GM12878 (cell line): ENCODE measurements around the gene SNW1. TPM values are rescaled to one million over a fixed set of nuclear protein-coding genes. Genes with fewer than 3 reads are reported as not detected.

Experiments used
- ATAC-seq: fragments of 200-7000 bp; cut with Tn5 transposase; 3 replicates; pipeline ENCODE4 v1.9.1; 2020; ENCODE audit warnings: mild to moderate bottlenecking, moderate library complexity
- Bru-seq: library from RNA; stranded (reverse); fragments of 400-500 nt; gene quantifications from one replicate; lab custom pipeline; 2021; lab: Mats Ljungman, UMichigan
- BruChase-seq, 2 experiments: library from RNA; stranded (reverse); fragments of 400-500 nt; gene quantifications; one replicate each; lab custom pipeline; 2021; lab: Mats Ljungman, UMichigan
- BruUV-seq: library from RNA; stranded (reverse); fragments of 400-500 nt; replicated peaks from 2 replicates; lab custom pipeline; 2021; lab: Mats Ljungman, UMichigan
- CTCF ChIA-PET: fragments of 300-600 bp; sonication (Branson Sonifier 250); formaldehyde crosslinking; extraction: SDS; loops from one replicate; lab custom pipeline; 2021; ENCODE audit warnings: inconsistent platforms; lab: Yijun Ruan, JAX
- POLR2A ChIA-PET: fragments of 350-600 bp; formaldehyde crosslinking; extraction: SDS; loops from one replicate; lab custom pipeline; 2021; ENCODE audit warnings: inconsistent platforms; lab: Charles Lee
- RAD21 ChIA-PET: fragments of 300-600 bp; sonication (Branson Sonifier 250); formaldehyde crosslinking; loops from one replicate; lab custom pipeline; 2023; ENCODE audit warnings: antibody characterized with exemption; ENCODE audit not compliant: unreplicated experiment; lab: Charles Lee
- SMC1A ChIA-PET: fragments of 300-600 bp; sonication (Branson Sonifier 250); formaldehyde crosslinking; loops from one replicate; lab custom pipeline; 2023; ENCODE audit not compliant: unreplicated experiment, uncharacterized antibody; lab: Charles Lee
- DNase-seq: peaks from one replicate; pipeline ENCODE4 v3.0.0-alpha.2; 2011; ENCODE audit warnings: low read depth, low spot score
- FAIRE-seq: peaks from 3 replicates; lab custom pipeline; 2011; peaks lifted over from hg19 to GRCh38; lab: Jason Lieb, UNC
- H2AFZ ChIP-seq: 2 replicates; pipeline ENCODE4 v1.6.0; 2011; ENCODE audit warnings: low read depth, low read length, control low read depth; ENCODE audit not compliant: control insufficient read depth
- H3K27ac ChIP-seq: 2 replicates; pipeline ENCODE4 v1.5.1; 2011; ENCODE audit warnings: control low read depth; ENCODE audit not compliant: control insufficient read depth, insufficient read depth
- H3K27me3 ChIP-seq, 2 experiments: replicated peaks in 1 of 2; 2 replicates each; pipeline versions ENCODE4 v1.6.0 to v1.6.1; 2011; ENCODE audit warnings: low read length in 1 of 2; ENCODE audit not compliant: control insufficient read depth in 2 of 2, insufficient read depth in 2 of 2
- H3K36me3 ChIP-seq, 2 experiments: 2 replicates each; pipeline ENCODE4 v1.5.1; 2011; ENCODE audit warnings: low read length in 1 of 2; ENCODE audit not compliant: control insufficient read depth in 2 of 2, insufficient read depth in 2 of 2
- H3K4me1 ChIP-seq: 2 replicates; pipeline ENCODE4 v1.6.1; 2011; ENCODE audit warnings: mild to moderate bottlenecking, low read length, moderate library complexity, mixed read lengths; ENCODE audit not compliant: control insufficient read depth, insufficient read depth
- H3K4me2 ChIP-seq: 2 replicates; pipeline ENCODE4 v1.6.0; 2011; ENCODE audit warnings: control low read depth; ENCODE audit not compliant: control insufficient read depth, insufficient read depth
- H3K4me3 ChIP-seq: fragments of 200-600 bp; sonication (generic); 2 replicates; pipeline ENCODE4 v1.5.1; 2016
- H3K79me2 ChIP-seq: 2 replicates; pipeline ENCODE4 v1.6.0; 2011; ENCODE audit warnings: low read length; ENCODE audit not compliant: control insufficient read depth, insufficient read depth
- H3K9ac ChIP-seq: 2 replicates; pipeline ENCODE4 v1.8.0; 2011; ENCODE audit warnings: low read length, control low read depth, mixed read lengths; ENCODE audit not compliant: control insufficient read depth, insufficient read depth
- H3K9me3 ChIP-seq: replicated peaks from 3 replicates; pipeline ENCODE4 v1.5.1; 2011; ENCODE audit warnings: mild to moderate bottlenecking, low read length; ENCODE audit not compliant: control insufficient read depth, insufficient read depth
- H4K20me1 ChIP-seq: 2 replicates; pipeline ENCODE4 v1.6.0; 2011; ENCODE audit not compliant: control insufficient read depth, insufficient read depth
- ASH2L ChIP-seq: fragments of 300-600, 200-600 bp; sonication (generic); IDR thresholded peaks from 2 replicates; pipeline ENCODE4 v1.6.1; 2017; ENCODE audit warnings: low read depth, mild to moderate bottlenecking, borderline replicate concordance
- CREB1 ChIP-seq: IDR thresholded peaks from 2 replicates; pipeline ENCODE4 v1.6.1; 2012; ENCODE audit warnings: low read depth, mild to moderate bottlenecking, inconsistent platforms
- GATAD2B ChIP-seq: fragments of 450-650 bp; conservative IDR thresholded peaks from 2 replicates; pipeline ENCODE4 v1.6.1; 2017; ENCODE audit warnings: low read depth, mild to moderate bottlenecking, moderate library complexity
- IKZF2 ChIP-seq, 2 experiments: fragments of 450-650 bp; IDR thresholded peaks; 2 replicates each; pipeline ENCODE4 v1.6.1; 2017; ENCODE audit warnings: mild to moderate bottlenecking in 2 of 2, moderate library complexity in 2 of 2
- IRF4 ChIP-seq: IDR thresholded peaks from 2 replicates; pipeline ENCODE4 v1.6.1; 2011; ENCODE audit warnings: low read depth, low read length
- MTA3 ChIP-seq: IDR thresholded peaks from 2 replicates; pipeline ENCODE4 v1.6.1; 2012; ENCODE audit warnings: low read length, inconsistent platforms, borderline replicate concordance
- NBN ChIP-seq: fragments of 450-650 bp; IDR thresholded peaks from 2 replicates; pipeline ENCODE4 v1.6.1; 2016
- SIN3A ChIP-seq: IDR thresholded peaks from 2 replicates; pipeline ENCODE4 v1.6.1; 2012; ENCODE audit warnings: low read depth, low read length, improper control_type of control experiment
- TARDBP ChIP-seq: IDR thresholded peaks from 2 replicates; pipeline ENCODE4 v1.6.1; 2016; ENCODE audit warnings: borderline replicate concordance
- WRNIP1 ChIP-seq: IDR thresholded peaks from 2 replicates; pipeline ENCODE4 v1.6.1; 2011; ENCODE audit warnings: low read depth, low read length, improper control_type of control experiment, borderline replicate concordance
- ZNF274 ChIP-seq: IDR thresholded peaks from one replicate; pipeline ENCODE4 v1.8.0; 2011; ENCODE audit not compliant: insufficient read length, insufficient read depth
- WGBS: methylation state at CpG from one replicate; pipeline ENCODE4 v1.1.6; 2016; ENCODE audit warnings: low lambda C conversion rate; ENCODE audit not compliant: insufficient replicate concordance, insufficient coverage; ENCODE audit errors: missing lambda C conversion rate; 5-methylcytosine and 5-hydroxymethylcytosine counted together
- in situ Hi-C: fragments of 300-500 bp; cut with MboI; formaldehyde crosslinking; loops from 9 replicates; pipeline ENCODE4 v1.14.3; 2018; ENCODE audit warnings: mixed read lengths
- intact Hi-C: fragments of 100-400 bp; cut with micrococcal nuclease; formaldehyde crosslinking; loops from one replicate; pipeline ENCODE4 v1.14.2; 2022; ENCODE audit not compliant: unreplicated experiment
- long read RNA-seq, 2 experiments: library from polyadenylated mRNA; unstranded; transcript quantifications; one replicate each; pipeline ENCODE4 v2.0.0, GENCODE V29; 2019 to 2020
- polyA minus RNA-seq, 3 experiments: library from RNA; depleted of rRNA, polyadenylated mRNA; stranded (reverse); fragments of >200 nt; gene quantifications; 2 replicates each; pipeline ENCODE4 v1.2.3, GENCODE V29; 2011
- polyA plus RNA-seq, 11 experiments: library from polyadenylated mRNA; depleted of rRNA in 4 of 11; unstranded in 6 of 11; stranded (reverse) in 5 of 11; fragments of >200 nt; fragmentation: Nextera tagmentation in 4 of 11; fragmentation: Illumina TruSeq in 1 of 11; extraction: Ambion mirVana in 4 of 11; extraction: Trizol in 1 of 11; gene quantifications; 1 replicate in 1 of 11; 2 replicates in 10 of 11; pipeline versions ENCODE4 v1.2.1 to v1.2.3, GENCODE V29; 2011 to 2016; ENCODE audit warnings: inconsistent platforms in 2 of 11, missing spikeins in 2 of 11, low read depth in 1 of 11
- total RNA-seq, 4 experiments: library from RNA; depleted of rRNA in 3 of 4; stranded (reverse); fragments of >200 nt in 3 of 4; fragmentation: Illumina TruSeq in 1 of 4; extraction: Trizol in 1 of 4; gene quantifications; 2 replicates each; pipeline versions ENCODE4 v1.2.1 to v1.2.3, GENCODE V29; 2013 to 2021
- TF ChIP-seq, protein P1 (sequence below): fragments of 450-650 bp; IDR thresholded peaks from 2 replicates; pipeline ENCODE4 v1.6.1; 2017; ENCODE audit warnings: mild to moderate bottlenecking, moderate library complexity
- TF ChIP-seq, protein P2 (sequence below): fragments of 450-650 bp; IDR thresholded peaks from 2 replicates; pipeline ENCODE4 v1.6.1; 2016; ENCODE audit warnings: mild to moderate bottlenecking

SNW1 gene
- 56.3 and 62.2 TPM in 2 replicates for total RNA-seq (2013; cell fraction: nucleolus; rRNA removed)
- total RNA-seq (2014; rRNA removed) (57.5 and 60.9 TPM in 2 replicates), total RNA-seq (2014; rRNA removed; fragmentation: Illumina TruSeq; extraction: Trizol) (91.3 and 92.2 TPM in 2 replicates), total RNA-seq (2021) (74.8 and 75.2 TPM in 2 replicates), polyA plus RNA-seq (2011; rRNA removed) (56.6 and 84.7 TPM in 2 replicates), polyA plus RNA-seq (2014; fragmentation: Illumina TruSeq; extraction: Trizol) (109 and 139 TPM in 2 replicates), polyA plus RNA-seq (2014; fragmentation: Nextera tagmentation; extraction: Ambion mirVana) (10 to 100 TPM; 73.7 to 86.8 TPM), polyA plus RNA-seq (2014; rRNA removed) (52.7 and 63.7 TPM in 2 replicates), polyA plus RNA-seq (2016; fragmentation: Nextera tagmentation; extraction: Ambion mirVana) (10 to 100 TPM; 76.6 to 83.1 TPM), polyA minus RNA-seq (2011; rRNA and poly(A)+ RNA removed) (28.5 and 34.3 TPM in 2 replicates), Bru-seq, nascent RNA (percentile 88 among the genes with signal in this experiment), BruChase-seq, experiment 1, labeled RNA remaining after a 6-hour chase (percentile 85 among the genes with signal in this experiment), BruChase-seq, experiment 2, labeled RNA remaining after a 2-hour chase (percentile 86 among the genes with signal in this experiment)
- 102 TPM for polyA plus RNA-seq (2011; ENCODE audit: low read depth)
- 27.4 and 43.8 TPM in 2 replicates for polyA plus RNA-seq (2011; cell fraction: cytosol; rRNA removed)
- 25.5 and 35.5 TPM in 2 replicates for polyA plus RNA-seq (2011; cell fraction: nucleus; rRNA removed)
- polyA plus RNA-seq (2012) = 59.0 and 63.4 TPM in 2 replicates
- 18.0 and 22.3 TPM in 2 replicates for polyA minus RNA-seq (2011; cell fraction: cytosol; rRNA and poly(A)+ RNA removed)
- polyA minus RNA-seq (2011; cell fraction: nucleus; rRNA and poly(A)+ RNA removed) = 11.5 and 12.7 TPM in 2 replicates
- long read RNA-seq, experiment 1, transcript SNW1-201 (14 exons, 2,163 nt) = major isoform, 53 of 76 reads
- long read RNA-seq, experiment 1, partial matches to known transcripts = 18 of 76 reads
- long read RNA-seq, experiment 1, other reads (novel, unspliced or antisense) = 4 of 76 reads
- long read RNA-seq, experiment 2, transcript SNW1-201 (14 exons, 2,163 nt) = major isoform, 413 of 579 reads
- long read RNA-seq, experiment 2, transcript SNW1-205 (13 exons, 1,855 nt) = minor isoform, 11 of 579 reads
- long read RNA-seq, experiment 2, partial matches to known transcripts = 132 of 579 reads
- long read RNA-seq, experiment 2, other reads (novel, unspliced or antisense) = 23 of 579 reads

DNA sequence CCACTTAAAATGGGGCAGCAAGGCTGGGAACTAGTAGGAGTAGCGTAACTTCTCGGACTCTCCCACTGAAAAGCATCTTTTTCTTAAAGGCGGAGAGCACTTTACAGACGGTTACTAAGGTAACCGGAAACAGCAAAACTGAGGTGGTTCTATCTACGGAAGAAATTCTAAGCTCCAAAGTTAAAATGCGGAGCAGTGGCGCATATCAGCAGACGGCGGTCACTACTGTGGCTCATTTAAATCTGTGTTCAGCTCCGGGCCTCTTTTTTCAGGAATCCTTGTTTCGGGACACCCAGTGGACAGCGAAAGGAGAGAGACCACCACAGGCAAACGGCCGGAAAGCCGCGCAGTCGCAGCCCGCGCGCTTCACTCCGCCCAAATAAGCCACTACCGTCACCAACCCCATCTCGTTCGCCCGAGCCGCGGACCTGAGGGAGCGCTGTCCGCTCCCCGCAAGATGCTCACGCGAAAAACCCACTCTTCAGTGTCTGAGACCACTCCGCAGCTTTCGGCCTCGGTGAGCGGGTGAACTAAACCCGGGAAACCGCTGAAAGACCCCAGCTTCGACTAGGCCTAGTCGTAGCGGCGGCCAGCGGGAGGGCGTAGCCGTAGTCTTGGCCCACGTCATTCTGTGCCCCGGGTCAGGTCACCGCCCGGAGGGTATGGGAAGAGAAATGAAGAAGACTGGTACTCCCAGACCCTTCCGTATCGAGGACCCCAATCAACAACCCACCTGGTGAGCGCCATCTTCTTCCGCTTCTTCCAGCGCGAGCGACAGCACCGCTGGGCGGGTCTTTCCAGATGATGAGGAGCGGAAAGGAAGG lies at the start of gene SNW1:
SNW1 (minus strand) TSS at position 776 of the 824 bp plus-strand sequence; CDS start at position 747, 29 bp downstream.
- H3K4me3 ChIP-seq = peak within 1 kb of the TSS; percentile 88
- under 1% methylated on average over 60 of the region's 60 CpGs for WGBS
- TSS peak; percentile 67 for BruUV-seq
- in situ Hi-C loops (no loop called here), intact Hi-C loops (loop anchor here (1.0 to 2.0 kb wide), 3 partner anchors 40 to 304 kb away; partner anchors contain the start of genes ADCK1, ALKBH1, SLIRP and VIPAS39)
- H3K36me3 ChIP-seq = no peaks in the 10 kb centered on the region
- ChIA-PET CTCF (interaction anchor here (1.1 to 2.3 kb wide), 5 partner anchors 9 to 303 kb away, joined by 3 to 11 read pairs (median 4); partner anchors contain the start of genes ADCK1 and AHSA1), POLR2A (interaction anchor here (1.1 to 1.4 kb wide), 2 partner anchors 39 to 54 kb away, joined by 3 read pairs; partner anchors contain the start of gene ADCK1), SMC1A (interaction anchor here (0.6 to 1.5 kb wide), 5 partner anchors 10 to 406 kb away, joined by 3 to 5 read pairs (median 3); no protein-coding TSS in a partner anchor), RAD21 (interaction anchor here (1.5 kb wide), 1 partner anchor 43 kb away, joined by 3 read pairs; no protein-coding TSS in a partner anchor)
- H3K9ac ChIP-seq = peak within 1 kb of the TSS; percentile 84
- DNase-seq (no peak), FAIRE-seq (no peak), ATAC-seq (peak; percentile 95)
- H3K4me2 ChIP-seq = peak within 1 kb of the TSS; percentile 81
- no peaks in the 10 kb centered on the region for H3K27me3 ChIP-seq
- peaks cover 2% of the 10 kb centered on the region for H3K4me1 ChIP-seq
- peaks cover 40% of the 10 kb centered on the region for H3K79me2 ChIP-seq
- H3K27ac ChIP-seq = peak within 1 kb of the TSS; percentile 82
- no peaks in the 10 kb centered on the region; the same call in 2 of the 3 replicates for H3K9me3 ChIP-seq
- no peaks in the 10 kb centered on the region for H4K20me1 ChIP-seq
- H2AFZ ChIP-seq = peak within 1 kb of the TSS; percentile 98
- TF ChIP-seq NBN (0 out of 2 replicates have a peak, but pooled peaks have one; percentile 64), ASH2L (peak; percentile 83), WRNIP1 (no peak), MTA3 (no peak), TARDBP (no peak), ZNF274 (no peak), IKZF2 (IDR thresholded peaks at IDR 0.05) (no peak), GATAD2B (no peak; the same call in 1 of the 2 replicates), SIN3A (peak; percentile 50; the same call in 1 of the 2 replicates), IRF4 (0 out of 2 replicates have a peak, but pooled peaks have one; percentile 7), CREB1 (peak; percentile 59)
- TF ChIP-seq, protein P1, sequence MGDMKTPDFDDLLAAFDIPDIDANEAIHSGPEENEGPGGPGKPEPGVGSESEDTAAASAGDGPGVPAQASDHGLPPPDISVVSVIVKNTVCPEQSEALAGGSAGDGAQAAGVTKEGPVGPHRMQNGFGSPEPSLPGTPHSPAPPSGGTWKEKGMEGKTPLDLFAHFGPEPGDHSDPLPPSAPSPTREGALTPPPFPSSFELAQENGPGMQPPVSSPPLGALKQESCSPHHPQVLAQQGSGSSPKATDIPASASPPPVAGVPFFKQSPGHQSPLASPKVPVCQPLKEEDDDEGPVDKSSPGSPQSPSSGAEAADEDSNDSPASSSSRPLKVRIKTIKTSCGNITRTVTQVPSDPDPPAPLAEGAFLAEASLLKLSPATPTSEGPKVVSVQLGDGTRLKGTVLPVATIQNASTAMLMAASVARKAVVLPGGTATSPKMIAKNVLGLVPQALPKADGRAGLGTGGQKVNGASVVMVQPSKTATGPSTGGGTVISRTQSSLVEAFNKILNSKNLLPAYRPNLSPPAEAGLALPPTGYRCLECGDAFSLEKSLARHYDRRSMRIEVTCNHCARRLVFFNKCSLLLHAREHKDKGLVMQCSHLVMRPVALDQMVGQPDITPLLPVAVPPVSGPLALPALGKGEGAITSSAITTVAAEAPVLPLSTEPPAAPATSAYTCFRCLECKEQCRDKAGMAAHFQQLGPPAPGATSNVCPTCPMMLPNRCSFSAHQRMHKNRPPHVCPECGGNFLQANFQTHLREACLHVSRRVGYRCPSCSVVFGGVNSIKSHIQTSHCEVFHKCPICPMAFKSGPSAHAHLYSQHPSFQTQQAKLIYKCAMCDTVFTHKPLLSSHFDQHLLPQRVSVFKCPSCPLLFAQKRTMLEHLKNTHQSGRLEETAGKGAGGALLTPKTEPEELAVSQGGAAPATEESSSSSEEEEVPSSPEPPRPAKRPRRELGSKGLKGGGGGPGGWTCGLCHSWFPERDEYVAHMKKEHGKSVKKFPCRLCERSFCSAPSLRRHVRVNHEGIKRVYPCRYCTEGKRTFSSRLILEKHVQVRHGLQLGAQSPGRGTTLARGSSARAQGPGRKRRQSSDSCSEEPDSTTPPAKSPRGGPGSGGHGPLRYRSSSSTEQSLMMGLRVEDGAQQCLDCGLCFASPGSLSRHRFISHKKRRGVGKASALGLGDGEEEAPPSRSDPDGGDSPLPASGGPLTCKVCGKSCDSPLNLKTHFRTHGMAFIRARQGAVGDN = no peak
- TF ChIP-seq, protein P2, sequence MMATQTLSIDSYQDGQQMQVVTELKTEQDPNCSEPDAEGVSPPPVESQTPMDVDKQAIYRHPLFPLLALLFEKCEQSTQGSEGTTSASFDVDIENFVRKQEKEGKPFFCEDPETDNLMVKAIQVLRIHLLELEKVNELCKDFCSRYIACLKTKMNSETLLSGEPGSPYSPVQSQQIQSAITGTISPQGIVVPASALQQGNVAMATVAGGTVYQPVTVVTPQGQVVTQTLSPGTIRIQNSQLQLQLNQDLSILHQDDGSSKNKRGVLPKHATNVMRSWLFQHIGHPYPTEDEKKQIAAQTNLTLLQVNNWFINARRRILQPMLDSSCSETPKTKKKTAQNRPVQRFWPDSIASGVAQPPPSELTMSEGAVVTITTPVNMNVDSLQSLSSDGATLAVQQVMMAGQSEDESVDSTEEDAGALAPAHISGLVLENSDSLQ = peak; percentile 94
